NCI-H524 (cell line): ENCODE measurements around the gene ABCD3.

Experiments used
- DNase-seq, 2 experiments: peaks; one replicate each; lab custom pipeline; 2025; lab: John Stamatoyannopoulos, UW

ABCD3 gene

GRCh38 chr1:94463056-94463764, 45.0 kb downstream of the ABCD3 start:
- no peak for DNase-seq

DNA sequence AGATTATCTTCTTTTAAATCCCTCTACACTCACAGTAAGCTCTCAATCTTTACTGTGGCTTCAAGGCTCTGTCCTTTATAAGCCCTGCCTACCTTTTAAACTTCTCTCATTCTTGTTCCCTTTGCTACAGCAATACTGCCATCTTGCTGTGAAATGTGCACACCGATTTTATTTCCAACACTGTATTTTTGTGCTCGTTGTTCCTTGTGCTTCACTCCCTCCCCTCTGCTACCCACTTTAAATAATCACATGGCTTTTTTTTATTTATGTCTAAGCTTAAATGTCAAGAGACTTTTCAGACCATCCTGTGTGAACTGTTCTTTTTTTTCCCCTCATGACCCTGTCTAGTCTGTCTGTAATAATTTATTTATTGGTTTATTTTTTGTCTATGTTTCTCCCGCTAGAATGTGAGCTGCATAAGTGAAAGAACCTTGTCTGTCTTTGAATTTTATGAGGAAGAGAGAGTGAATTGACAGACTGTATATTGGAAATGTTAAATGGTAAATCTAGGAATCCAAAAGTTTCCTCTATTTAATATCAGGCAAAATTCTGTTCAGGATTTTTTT, 45.7 kb downstream of the ABCD3 start:
- peak in 1 of 2 experiments; percentile 53 for DNase-seq

DNA sequence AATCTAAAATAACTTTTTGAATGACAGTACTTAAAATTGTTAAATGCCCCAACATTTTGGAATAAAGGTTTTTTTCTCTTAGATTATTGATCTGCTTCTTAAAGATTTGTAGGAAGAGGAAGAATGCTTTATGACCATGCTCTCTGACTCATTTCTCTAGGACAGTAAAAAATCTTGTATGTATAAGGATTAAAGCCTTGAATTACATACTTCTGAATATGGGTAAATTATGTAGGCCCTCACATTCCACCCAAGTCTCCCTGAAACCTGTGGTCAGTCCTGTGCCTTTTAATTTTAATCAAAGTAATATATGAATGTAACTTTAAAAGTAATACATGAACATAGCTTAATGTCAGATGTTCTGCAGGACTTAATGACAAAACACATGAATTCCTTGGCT, 50.5 kb downstream of the ABCD3 start:
- no peak for DNase-seq

DNA sequence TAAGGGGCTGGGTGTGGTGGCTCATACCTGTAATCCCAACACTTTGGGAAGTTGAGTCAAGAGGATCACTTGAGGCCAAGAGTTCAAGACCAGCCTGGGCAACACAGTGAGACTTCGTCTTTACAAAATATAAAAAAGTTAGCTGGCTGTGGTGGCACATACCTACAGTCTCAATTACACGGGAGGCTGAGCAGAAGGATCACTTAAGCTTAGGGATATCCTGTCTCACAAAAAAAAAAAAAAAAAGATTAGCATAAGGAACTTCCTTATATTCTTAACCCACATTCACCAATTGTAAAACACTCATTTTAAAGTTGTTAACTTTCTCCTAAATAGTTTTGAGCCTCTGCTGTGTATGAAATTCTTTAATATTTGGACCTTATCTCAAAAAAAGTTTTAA, 53.1 kb downstream of the ABCD3 start:
- no peak for DNase-seq

DNA sequence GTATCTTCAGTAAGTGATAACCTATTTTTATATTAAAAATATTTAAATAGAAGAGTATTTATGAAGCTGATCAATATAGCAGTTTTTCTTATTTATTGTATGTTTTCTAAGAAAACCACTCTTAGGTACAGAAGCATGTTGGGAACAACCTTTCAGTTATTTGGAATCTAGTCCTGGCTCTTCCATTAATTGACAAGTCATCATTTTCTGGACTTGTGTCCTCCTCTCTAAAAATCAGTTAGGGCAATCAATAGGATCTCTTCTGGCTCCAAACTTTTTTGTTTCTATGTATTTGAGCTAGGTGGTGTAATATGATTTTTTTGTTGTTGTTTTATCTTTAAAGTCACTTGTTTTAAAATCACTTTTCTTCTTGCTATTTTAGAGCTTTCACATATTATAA, 57.0 kb downstream of the ABCD3 start:
- no peak for DNase-seq

DNA sequence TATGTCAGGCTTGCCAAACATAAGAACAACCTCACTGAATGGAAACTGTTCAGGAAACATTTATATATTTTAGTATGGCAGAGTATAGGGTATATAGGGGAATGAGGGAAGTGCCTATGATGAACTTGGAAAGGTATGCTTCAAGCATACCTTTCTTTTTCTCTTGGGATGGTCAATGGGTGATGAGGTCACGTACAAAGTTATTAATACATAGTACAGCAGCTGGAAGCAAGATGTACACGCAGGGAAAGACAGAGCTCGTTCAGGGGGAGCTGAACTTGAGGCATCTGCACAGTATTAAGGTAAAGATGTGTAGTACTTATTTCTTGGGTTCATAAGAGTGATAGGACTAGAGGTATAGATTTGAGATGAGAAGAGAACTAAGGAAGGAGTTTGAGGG, 61.5 kb downstream of the ABCD3 start:
- no peak for DNase-seq

GRCh38 chr1:94481473-94481933, 63.3 kb downstream of the ABCD3 start:
- DNase-seq: peak; percentile 26 to 52

DNA sequence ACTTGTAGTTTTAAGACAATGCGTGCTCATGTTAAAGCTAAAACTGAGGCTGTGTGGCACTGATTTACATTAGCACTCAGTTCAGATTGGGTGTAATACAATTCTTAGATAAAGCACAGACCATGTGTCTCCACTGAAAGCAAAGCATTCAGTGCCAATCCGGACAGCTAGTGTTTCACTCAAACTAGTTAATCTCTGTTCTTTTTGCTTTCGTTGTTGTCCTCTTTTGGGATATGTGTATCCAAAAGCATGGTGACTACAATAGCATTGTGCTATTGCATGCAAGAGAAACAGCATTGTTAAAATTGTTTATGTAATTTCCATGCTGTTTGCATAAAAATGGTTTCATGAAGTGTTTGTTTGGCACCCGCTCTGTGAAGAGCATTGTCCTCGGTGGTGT, 68.8 kb downstream of the ABCD3 start:
- no peak for DNase-seq

DNA sequence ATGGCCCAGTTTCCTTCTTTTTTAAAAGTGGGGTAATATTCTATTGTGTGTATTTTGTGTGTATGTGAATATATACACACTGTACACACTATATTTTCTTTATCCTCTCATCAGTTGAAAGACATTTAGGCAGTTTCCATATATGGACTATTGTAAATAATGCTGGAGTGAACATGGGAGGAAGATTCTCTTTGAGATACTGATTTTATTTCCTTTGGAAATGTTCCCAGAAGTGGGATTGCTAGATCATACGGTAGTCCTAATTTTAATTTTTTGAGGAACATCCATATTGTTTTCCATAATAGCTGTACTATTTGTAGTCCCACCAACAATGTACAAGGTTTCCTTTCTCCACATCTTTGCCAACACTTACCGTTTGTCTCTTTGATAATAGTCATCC, 72.4 kb downstream of the ABCD3 start:
- no peak for DNase-seq

- no peak for DNase-seq
Measured at GRCh38 chr1:94496076-94496755, 78.0 kb downstream of the ABCD3 start.

- no peak for DNase-seq
Measured at GRCh38 chr1:94501426-94501825, 83.2 kb downstream of the ABCD3 start.

DNA sequence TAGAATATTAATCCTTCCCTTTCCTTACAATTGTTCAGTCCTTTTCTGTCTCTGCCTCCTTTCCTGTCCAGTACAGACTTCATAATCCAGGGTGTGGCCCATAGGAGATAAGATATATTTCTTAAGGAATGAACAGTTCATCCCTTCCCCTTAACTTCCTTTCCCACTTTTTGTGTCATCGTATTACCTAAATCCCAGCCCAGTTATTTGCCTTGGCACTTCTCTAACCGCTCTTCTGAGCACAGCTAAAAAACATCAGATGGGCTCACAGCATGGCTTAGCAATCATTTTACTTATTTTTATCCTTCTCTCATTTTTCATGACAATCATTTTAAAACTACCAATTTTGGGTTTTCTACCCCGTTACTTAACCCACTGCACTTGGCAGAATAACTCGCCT, 83.7 kb downstream of the ABCD3 start:
- no peak for DNase-seq

DNA sequence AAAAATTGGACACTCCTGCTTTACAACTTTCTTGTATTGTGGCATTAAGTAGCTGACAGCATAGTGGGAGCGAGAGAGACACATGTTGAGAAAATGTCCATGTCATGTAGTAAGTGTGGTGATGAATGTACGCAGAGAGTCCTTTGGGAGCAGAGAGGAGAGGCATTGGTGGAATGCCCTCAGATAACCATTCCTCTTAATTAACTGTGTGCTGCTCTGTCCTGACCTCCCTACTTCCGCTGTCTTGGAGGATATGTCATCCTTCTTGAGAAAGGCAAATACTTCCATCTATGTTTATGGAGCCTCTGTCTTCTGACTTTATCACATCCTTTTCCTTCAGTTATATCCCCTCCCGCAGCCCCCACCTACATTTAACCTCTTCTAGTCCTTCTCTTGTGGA, 85.0 kb downstream of the ABCD3 start:
- no peak for DNase-seq

- no peak for DNase-seq
Measured at GRCh38 chr1:94504601-94505000, 86.4 kb downstream of the ABCD3 start.

DNA sequence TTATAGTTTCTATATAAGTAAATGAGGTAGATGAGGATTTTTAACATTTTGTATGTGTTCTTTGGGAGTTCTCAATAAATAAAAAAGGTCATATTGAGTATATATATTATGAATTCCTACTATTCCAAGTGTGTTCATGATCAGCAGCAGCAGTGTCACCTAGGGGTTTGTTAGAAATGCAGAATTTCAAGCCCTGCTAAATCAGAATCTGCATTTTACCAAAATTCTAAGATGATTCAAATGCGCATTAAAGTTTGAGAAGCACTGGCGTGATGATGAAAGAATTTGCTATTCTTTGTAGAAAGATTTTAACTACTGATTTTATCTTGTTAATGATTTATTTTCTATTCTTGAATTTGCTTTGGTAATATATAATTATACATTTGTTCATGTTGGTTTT, 94.6 kb downstream of the ABCD3 start:
- no peak for DNase-seq

DNA sequence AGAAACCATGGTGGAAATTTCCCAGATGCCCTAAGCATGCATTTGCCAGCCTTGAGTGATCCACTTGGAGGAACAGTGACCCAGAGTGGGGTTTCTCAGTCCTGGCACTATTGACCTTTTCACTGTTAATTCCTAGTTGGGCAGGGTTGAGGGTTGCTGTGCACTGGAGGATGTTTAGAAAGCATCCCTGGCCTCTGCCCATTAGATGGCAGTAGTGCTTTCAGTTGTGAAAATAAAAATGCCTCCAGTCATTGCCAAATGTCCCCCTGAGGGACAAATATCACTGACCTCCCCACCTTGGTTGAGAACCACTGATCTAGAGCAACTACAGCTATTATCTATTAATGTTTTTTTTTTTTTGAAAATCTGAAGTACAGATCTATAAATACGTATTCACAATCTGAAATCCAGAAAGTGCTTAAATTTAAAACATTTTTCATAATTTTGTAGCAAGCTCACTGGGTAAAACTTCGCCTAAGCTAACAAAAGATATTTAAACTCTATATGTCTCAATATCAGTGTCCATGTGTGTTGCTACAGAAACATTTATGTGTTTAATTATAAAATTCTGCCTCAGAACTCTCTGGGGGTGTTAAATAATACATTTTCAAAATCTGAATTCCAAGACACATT, 96.0 kb downstream of the ABCD3 start:
- DNase-seq: peak in 1 of 2 experiments; percentile 36

- no peak for DNase-seq
Measured at GRCh38 chr1:94515296-94515947, 97.2 kb downstream of the ABCD3 start.

GRCh38 chr1:94519351-94519750, 101.2 kb downstream of the ABCD3 start:
- no peak for DNase-seq

- DNase-seq: peak in 1 of 2 experiments; percentile 52
Measured at GRCh38 chr1:94522304-94522703, 104.1 kb downstream of the ABCD3 start.

- DNase-seq: no peak
Measured at GRCh38 chr1:94524531-94524930, 106.3 kb downstream of the ABCD3 start.

DNA sequence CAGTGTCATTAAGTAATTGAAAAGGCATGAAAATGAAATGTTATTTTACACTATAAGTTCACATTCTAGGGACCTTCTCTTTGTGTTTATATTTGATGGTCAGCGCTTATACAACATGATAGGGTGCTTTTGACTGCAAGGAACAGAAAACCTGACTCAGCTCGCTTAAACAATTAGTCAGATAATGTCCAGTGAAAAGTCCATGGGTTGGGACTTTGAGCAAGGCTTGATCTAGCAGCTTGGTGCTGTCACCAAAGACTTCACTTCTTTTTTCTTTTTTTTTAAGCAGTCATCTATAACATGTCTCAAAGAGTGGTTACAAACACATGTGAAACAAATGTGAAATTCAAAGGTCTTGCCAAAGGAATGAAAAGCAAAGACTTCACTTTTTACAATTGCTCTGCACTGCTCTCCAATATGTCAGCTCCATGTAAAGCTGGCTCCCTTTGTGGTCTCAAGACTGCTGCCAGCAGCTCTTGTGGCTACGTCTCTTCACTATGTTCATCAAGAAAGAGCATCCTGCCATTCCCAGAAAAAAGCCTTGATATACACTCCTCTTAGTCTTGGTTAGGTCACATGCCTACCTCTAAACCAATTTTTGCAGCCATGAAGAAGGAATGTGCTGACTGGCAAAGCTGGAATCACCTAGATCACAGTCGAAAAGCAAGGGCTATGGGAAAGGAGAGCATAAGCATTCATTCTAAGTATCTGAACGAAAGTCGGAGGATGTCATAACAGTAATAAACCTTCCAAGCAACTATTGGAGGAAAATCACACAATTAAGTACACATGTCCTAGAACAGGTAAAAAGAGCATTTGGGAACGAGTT, 108.2 kb downstream of the ABCD3 start:
- no peak for DNase-seq
